HepG2 (cell line): Measurements from ENCODE around the gene CCDC142. TPM values are rescaled to one million over a fixed set of nuclear protein-coding genes. Genes with fewer than 3 reads are reported as not detected.
A peak's percentile ranks its signal among the peaks of the same experiment; 100 is the strongest.

ENCODE experiments used
- CENPX ChIP-seq: sonication (generic); formaldehyde crosslinking; IDR thresholded peaks from 2 replicates; pipeline ENCODE4 v1.9.0; 2021; ENCODE audit warnings: mild to moderate bottlenecking, missing genetic modification reagents, moderate library complexity
- EED ChIP-seq: sonication (generic); formaldehyde crosslinking; IDR thresholded peaks from 2 replicates; pipeline ENCODE4 v1.5.0; 2020; ENCODE audit warnings: mild to moderate bottlenecking, missing genetic modification reagents
- FOXK2 ChIP-seq: fragments of 450-650 bp; IDR thresholded peaks from 2 replicates; pipeline ENCODE4 v1.6.1; 2016
- HNF1B ChIP-seq: sonication (generic); formaldehyde crosslinking; IDR thresholded peaks from 2 replicates; pipeline ENCODE4 v1.5.1; 2020; ENCODE audit warnings: mild to moderate bottlenecking, moderate library complexity, missing genetic modification reagents
- MXI1 ChIP-seq: IDR thresholded peaks from 3 replicates; pipeline ENCODE4 v1.6.1; 2012; ENCODE audit warnings: low read depth, low read length, inconsistent platforms, borderline replicate concordance
- NBN ChIP-seq: fragments of 450-650 bp; conservative IDR thresholded peaks from 2 replicates; pipeline ENCODE4 v1.6.1; 2017
- NCOA2 ChIP-seq: sonication (generic); formaldehyde crosslinking; IDR thresholded peaks from 2 replicates; pipeline ENCODE4 v1.8.0; 2022; ENCODE audit warnings: inconsistent platforms
- PHF21A ChIP-seq: sonication (generic); formaldehyde crosslinking; IDR thresholded peaks from 2 replicates; pipeline ENCODE4 v1.5.0; 2020; ENCODE audit warnings: mild to moderate bottlenecking, missing genetic modification reagents
- RAD51 ChIP-seq: fragments of 450-650 bp; IDR thresholded peaks from 2 replicates; pipeline ENCODE4 v1.6.1; 2016; ENCODE audit warnings: borderline replicate concordance
- ZBTB38 ChIP-seq: sonication (generic); formaldehyde crosslinking; IDR thresholded peaks from 2 replicates; pipeline ENCODE4 v1.5.1; 2020; ENCODE audit warnings: mild to moderate bottlenecking, missing genetic modification reagents
- ZFP82 ChIP-seq: sonication (generic); formaldehyde crosslinking; IDR thresholded peaks from 2 replicates; pipeline ENCODE4 v1.5.1; 2020; ENCODE audit warnings: mild to moderate bottlenecking, missing genetic modification reagents, borderline replicate concordance
- ZGPAT ChIP-seq: IDR thresholded peaks from 2 replicates; pipeline ENCODE4 v1.6.1; 2016; ENCODE audit warnings: mild to moderate bottlenecking
- ZNF280B ChIP-seq: sonication (generic); formaldehyde crosslinking; IDR thresholded peaks from 2 replicates; pipeline ENCODE4 v1.5.0; 2020; ENCODE audit warnings: missing genetic modification reagents, mild to moderate bottlenecking, borderline replicate concordance
- ZNF343 ChIP-seq: sonication (generic); formaldehyde crosslinking; IDR thresholded peaks from 2 replicates; pipeline ENCODE4 v1.4.0; 2020; ENCODE audit warnings: mild to moderate bottlenecking, missing genetic modification reagents
- ZNF503 ChIP-seq: sonication (generic); formaldehyde crosslinking; IDR thresholded peaks from 2 replicates; pipeline ENCODE4 v1.4.0; 2020; ENCODE audit warnings: missing genetic modification reagents
- ZNF570 ChIP-seq: sonication (generic); formaldehyde crosslinking; IDR thresholded peaks from 2 replicates; pipeline ENCODE4 v1.4.0; 2020; ENCODE audit warnings: mild to moderate bottlenecking, missing genetic modification reagents, borderline replicate concordance
- ZNF574 ChIP-seq: sonication (generic); formaldehyde crosslinking; IDR thresholded peaks from 2 replicates; pipeline ENCODE4 v1.4.0; 2020; ENCODE audit warnings: missing genetic modification reagents
- ZNF792 ChIP-seq: IDR thresholded peaks from 2 replicates; pipeline ENCODE4 v1.6.1; 2016
- ZSCAN31 ChIP-seq: sonication (generic); formaldehyde crosslinking; IDR thresholded peaks from 2 replicates; pipeline ENCODE4 v1.5.0; 2020; ENCODE audit warnings: low read depth, mild to moderate bottlenecking, missing genetic modification reagents
- polyA plus RNA-seq, 8 experiments: library from polyadenylated mRNA; depleted of rRNA in 3 of 8; stranded (reverse) in 7 of 8; unstranded in 1 of 8; fragments of >200 nt; fragmentation: Illumina TruSeq in 4 of 8; extraction: Trizol in 4 of 8; gene quantifications; 2 replicates each; pipeline versions ENCODE4 v1.2.1 to v1.2.3, GENCODE V29; 2011 to 2016; ENCODE audit warnings: low read depth in 4 of 8, missing spikeins in 1 of 8, mixed read lengths in 1 of 8; ENCODE audit not compliant: insufficient read depth in 1 of 8
- total RNA-seq, 5 experiments: library from RNA; depleted of rRNA; stranded (reverse); fragments of >200 nt; fragmentation: Illumina TruSeq; extraction: Trizol; gene quantifications; 2 replicates each; pipeline ENCODE4 v1.2.3, GENCODE V29; 2016; ENCODE audit warnings: low read depth in 1 of 5
- TF ChIP-seq, protein P1 (sequence below): IDR thresholded peaks from 2 replicates; pipeline ENCODE4 v1.6.1; 2016; ENCODE audit warnings: missing genetic modification reagents, missing compliant biosample characterization

Gene CCDC142
- total and polyA plus RNA-seq, 2 of the 13 experiments (the other 11 are each of a cell fraction or from before 2014, with no cell fraction given) = 14.7 to 30.4 TPM

- peak; percentile 77 for TF ChIP-seq ZBTB38 (CRISPR knock-in tag)
- TF ChIP-seq ZNF570 (CRISPR knock-in tag) = no peak; the same call in 1 of the 2 replicates
- no peak for TF ChIP-seq NBN
- peak; percentile 64; the same call in 1 of the 2 replicates for TF ChIP-seq ZNF280B
- TF ChIP-seq NCOA2 (CRISPR knock-in tag) = peak; percentile 21
- TF ChIP-seq ZSCAN31 = peak; percentile 88; the same call in 1 of the 2 replicates
- TF ChIP-seq ZFP82 (CRISPR knock-in tag) = peak; percentile 89; the same call in 1 of the 2 replicates
- TF ChIP-seq ZNF343 (CRISPR knock-in tag) = no peak
- peak; percentile 25; the same call in 1 of the 2 replicates for TF ChIP-seq PHF21A (CRISPR knock-in tag)
- peak; percentile 19; the same call in 1 of the 2 replicates for TF ChIP-seq ZNF792 (CRISPR knock-in tag)
- peak; percentile 57 for TF ChIP-seq ZGPAT
- peak; percentile 88 for TF ChIP-seq HNF1B (CRISPR knock-in tag)
- no peak for TF ChIP-seq MXI1
- TF ChIP-seq, protein P1, sequence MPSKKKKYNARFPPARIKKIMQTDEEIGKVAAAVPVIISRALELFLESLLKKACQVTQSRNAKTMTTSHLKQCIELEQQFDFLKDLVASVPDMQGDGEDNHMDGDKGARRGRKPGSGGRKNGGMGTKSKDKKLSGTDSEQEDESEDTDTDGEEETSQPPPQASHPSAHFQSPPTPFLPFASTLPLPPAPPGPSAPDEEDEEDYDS (CRISPR knock-in tag) = no peak
- peak; percentile 73 for TF ChIP-seq ZNF574
- no peak for TF ChIP-seq FOXK2
- no peak for TF ChIP-seq RAD51
- TF ChIP-seq EED = 0 out of 2 replicates have a peak, but pooled peaks have one; percentile 24
- TF ChIP-seq CENPX (CRISPR knock-in tag) = no peak
- TF ChIP-seq ZNF503 = 0 out of 2 replicates have a peak, but pooled peaks have one; percentile 55
Observed at GRCh38 chr2:74502720-74503505, 20.1 kb upstream of the CCDC142 start (continued).
